Pons (tissue), 1 donor: ENCODE data around the gene TUBB4A.
"Not testable (repeated sequence)": the region's sequence is repeated elsewhere in the genome, so short reads cannot be mapped to it uniquely, and the experiment has no call there.

Experiments used
- DNase-seq: peaks from one replicate; pipeline ENCODE4 v3.0.0-alpha.2; 2016; ENCODE audit warnings: low spot score

The TUBB4A gene

DNA sequence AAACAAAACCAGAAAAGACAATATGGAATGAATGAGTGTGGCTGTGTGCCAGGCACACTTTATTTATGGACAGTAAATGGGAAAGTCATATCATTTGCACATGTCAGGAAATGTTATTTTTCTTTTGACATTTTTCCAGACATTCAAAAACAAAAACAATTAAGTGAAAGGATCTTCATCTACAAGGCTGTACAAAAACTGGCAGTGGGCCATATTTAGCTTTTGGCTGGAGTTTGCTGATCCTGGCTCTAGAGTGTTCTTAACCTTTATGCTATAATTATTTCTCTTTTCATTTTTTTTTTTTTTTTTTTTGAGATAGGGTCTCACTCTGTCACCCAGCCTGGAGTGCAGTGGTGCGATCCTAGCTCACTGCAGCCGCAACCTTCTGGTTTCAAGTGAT, 22.2 kb upstream of the TUBB4A start:
- no peak for DNase-seq

DNA sequence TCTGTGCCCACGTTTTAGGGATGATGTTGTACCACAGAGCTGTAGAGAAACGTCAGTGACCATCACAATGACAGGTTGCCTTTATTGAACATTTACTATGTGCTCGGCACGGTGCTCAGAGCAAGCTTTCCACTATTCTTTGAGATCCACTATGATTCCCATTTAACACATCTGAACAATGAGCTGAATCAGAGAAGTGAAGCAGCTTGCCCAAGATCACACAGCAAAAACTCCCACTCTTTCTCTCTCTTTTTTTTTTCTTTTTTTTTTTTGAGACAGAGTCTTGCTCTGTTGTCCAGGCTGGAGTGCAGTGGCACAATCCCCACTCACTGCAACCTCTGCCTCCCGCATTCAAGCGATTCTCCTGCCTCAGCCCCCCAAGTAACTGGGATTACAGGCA, 20.6 kb upstream of the TUBB4A start:
- no peak for DNase-seq

DNA sequence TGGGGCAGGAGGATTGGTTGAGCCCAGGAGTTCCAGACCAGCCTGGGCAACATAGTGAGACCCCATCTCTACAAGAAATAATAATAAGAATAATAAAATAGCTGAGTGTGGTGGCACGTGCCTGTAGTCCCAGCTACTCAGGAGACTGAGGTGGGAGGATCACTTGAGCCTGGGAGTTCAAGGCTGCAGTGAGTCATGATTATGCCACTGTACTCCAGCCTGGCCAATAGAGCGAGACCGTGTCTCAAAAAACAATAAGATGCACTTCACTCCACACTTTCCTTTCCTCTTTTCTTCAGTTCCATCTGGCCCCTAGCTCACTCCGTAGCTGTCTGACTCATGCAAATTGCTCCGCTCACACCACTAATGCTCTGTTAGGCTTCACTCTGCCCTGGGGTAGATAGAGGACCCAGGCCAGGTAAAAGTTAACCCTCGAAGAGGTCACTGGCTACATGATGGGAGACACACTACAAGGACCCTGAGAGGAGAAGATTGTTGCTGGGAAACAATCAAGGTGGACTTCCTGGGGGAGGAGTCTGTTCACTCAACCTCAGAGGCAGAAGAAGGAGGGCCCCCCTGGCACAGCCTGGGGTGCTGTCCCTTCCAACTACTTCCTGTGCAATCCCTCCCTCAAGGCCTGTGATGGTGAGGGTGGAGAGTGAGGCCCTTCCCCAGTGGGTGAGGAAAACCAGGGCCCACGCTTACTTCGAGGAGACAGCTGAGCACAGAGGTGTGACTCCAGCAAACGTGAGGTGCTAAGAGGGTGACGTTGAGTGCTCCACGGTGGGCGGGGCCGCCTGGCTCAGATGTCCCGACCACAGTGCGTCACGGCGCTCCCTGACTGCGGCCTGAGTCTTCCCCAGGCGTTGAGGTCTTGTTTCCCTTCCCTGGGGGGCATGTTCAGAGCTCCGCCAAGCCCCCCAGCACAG, 19.9 kb upstream of the TUBB4A start:
- no peak for DNase-seq

DNA sequence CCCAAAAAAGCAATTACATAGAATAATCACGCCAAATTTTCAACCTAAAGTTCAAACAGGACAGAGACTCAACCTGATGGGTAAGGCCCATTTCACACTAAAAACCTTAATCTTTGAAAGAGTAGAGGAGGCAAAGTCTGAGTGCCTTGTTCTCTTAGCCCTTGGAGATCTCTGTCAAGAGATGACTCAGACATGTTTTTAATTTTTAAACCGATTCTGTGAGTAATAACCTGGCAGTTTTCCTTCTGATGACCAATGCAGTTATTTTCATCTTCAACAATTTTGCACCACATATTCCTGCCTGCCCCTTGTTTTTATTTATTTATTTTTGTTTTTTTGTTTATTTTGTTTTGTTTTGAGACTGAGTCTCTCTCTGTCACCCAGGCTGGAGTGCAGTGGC, 17.2 kb upstream of the TUBB4A start:
- DNase-seq: no peak

DNA sequence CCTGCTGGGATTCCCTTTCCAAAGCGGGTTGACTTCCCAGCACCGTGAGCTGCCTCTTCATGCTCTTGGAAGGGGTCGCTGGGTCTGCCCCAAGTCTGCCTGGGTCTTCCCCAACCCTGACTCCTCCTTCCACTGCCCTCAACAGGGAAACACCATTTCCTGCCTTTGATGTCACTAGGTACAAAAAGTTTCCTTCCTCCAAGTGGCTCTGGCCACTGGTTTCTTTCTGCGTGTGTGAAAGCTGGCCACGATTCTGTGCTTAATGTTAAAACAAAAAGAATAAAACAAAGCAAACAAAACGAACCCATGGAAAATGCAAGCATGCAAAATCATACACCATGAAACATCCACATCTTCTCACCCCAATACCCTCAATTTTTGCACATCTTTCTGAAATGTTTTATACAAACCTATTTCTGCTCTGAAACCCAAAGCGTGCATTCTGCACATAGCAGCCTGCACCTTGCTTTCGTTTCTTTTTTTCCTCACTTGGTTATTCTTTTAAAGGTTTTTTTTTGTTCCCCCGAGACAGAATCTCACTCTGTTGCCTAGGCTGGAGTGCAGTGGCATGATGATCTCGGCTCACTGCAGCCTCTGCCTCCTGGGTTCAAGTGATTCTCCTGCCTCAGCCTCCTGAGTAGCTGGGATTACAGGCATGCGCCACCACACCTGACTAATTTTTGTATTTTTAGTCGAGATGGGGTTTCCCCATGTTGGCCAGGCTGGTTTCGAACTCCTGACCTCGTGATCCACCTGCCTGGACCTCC, 16.2 kb upstream of the TUBB4A start:
- no peak for DNase-seq

DNA sequence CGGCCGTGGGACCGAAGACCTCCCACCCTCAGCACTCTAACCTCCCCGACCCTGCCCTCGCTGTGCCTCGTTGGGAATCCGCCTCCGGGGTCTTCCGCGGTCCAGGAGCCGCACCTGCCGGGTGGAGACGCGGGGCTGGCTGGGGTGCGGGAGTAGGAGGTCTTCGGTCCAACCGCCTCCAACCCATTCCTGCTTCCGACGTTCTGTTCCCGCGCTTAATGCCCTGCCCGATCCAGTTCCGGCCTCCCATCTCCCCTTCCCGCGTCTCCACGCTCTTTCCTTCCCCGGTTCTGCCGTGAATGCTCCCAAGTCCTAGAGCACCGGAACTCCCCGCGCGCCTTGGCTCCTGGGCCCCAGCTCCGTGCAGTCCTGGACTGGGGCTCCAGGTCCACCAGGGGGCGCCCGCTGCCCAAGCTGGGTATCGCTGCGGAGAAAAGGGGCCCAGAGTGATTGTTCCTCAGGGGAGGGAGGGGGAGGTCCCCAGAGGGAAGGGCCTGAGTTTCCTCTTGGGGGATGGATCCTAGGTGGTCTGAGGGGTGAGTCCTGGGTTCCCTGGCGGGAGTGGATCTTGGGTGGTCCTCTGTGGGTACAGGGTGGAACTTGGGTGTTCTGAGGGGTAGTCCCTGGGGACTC, 14.7 kb upstream of the TUBB4A start:
- DNase-seq: peak; percentile 89

DNA sequence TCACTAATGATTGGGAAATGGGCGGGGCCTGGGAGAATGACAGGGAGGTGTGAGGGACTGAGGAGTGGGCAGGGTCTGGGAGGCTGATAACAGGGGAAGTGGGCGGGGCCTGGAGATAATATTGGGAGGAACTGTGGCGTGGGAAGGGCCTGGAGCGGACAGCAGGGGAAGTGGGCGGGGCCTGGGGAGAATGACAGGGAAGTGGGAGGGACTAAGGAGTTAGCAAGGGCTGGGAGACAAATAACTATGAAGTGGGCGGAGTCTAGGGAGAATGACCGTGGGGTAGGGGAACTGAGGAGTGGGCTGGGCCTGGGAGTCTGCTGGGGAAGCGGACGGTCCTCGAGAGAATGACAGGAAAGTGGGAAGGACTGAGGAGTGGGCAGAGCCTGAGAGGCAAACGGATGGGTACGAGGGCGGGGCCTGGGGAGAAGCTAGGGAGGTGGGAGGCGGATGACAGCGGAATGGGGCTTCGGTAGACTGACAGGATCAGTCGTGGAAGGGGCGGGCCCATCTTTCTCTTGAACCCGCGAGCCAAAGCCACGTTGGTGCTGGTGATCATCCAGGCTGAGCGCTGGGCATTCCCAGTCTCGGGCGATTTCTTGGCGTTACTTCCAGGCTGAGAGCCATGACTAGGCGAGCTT, 14.0 kb upstream of the TUBB4A start:
- DNase-seq: peak; percentile 98

DNA sequence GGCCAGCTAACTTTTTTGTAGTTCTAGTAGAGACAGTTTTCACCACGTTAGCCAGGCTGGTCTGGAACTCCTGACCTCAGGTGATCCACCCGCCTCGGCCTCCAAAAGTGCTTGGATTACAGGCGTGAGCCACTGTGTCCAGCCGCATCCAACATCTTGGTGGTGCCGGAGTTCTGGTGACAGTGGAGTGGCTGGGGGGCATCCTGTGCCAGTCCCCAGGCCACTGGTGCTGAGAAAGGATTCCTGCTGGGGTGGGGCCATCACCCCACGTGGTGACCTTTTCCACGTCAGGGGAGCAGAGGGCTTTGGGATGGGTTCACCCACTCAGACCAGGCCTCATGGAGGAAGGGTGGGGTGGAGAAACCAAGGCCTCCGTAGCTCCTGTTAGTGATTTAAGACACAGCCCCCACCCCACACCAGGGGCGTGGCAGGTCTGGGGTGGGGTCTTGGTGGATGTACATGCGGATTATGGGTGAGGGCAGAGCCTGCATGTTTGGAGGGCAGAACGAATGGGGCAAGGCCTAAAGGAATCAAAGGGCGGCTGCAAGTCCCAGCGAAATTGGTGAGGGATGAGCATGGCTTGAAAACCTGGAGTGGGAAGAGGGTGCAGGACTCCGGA, 12.9 kb upstream of the TUBB4A start:
- no peak for DNase-seq

DNA sequence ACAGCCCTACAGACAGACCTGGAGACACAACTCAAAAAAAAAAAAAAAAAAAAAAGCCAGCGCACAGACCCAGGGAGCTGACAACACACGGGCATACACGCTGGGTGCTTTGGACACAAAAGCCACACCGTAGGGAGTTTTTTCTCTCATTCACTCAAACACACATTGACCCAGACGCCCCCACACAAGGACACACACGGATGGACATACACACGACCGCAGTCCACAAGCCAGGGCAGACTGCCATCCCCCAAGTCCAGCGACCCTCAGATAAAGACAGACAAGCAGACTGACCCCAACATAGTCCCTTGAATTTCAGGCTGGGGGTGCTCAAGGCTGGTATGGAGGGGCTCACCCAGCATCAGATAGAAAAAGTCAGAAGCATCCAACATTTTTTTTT, 12.0 kb upstream of the TUBB4A start:
- no peak for DNase-seq

DNA sequence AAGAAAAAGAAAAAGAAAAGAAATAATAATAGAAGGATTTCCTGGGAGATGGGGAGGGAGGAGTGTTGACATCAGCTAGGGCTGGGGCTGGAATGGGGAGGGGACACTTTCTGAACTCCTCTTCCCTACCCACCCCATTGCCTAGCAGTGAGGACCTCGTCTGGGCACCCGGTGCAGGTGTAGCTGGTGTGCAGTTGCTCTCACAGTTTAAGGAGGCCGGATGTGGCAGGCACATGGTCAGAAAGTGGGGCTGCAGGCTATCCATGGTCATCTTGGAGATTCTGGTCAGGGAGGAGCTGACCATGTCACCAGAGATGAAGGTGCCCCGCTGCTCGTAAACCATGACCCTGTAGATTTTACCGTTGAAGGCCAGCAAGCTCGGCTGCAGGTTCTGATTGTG, 8.5 kb upstream of the TUBB4A start:
- no peak for DNase-seq

DNA sequence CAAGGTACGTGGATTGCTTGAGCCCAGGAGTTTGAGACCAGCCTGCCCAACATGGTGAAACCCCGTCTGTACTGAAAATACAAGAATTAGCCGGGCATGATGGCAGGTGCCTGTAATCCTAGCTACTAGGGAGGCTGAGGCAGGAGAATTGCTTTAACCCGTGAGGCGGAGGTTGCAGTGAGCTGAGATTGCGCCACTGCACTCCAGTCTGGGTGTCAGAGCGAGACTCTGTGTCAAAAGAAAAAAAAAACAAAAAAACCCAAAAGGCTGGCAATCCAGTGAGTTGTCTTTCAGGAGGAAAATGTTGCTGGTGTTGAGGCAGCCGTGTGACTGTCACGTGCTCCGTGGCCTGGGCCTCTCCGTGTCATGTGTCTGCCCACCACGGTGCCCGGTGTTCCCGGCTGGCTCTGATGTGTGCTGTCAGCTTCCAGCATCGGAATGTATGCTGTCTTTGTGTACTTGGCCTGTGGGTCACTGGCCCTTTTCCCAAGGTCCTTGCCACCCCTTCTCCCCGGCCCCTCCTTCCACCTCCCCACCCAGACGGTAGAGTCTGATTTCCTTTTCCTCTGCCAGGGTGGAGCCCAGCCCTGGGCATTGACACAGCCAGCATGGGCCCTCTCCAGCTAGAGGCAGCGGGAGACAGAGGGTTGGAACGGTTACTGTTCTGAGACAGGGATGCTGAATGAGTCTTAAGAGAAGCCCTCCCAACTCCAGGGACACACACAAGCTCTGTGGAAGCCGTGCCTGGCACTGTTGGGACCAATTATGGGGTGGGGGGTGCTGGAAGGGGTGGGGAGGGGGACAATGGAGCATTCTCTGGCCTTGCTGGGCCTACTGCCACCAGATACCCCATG, 7.2 kb upstream of the TUBB4A start:
- DNase-seq: peak; percentile 97

DNA sequence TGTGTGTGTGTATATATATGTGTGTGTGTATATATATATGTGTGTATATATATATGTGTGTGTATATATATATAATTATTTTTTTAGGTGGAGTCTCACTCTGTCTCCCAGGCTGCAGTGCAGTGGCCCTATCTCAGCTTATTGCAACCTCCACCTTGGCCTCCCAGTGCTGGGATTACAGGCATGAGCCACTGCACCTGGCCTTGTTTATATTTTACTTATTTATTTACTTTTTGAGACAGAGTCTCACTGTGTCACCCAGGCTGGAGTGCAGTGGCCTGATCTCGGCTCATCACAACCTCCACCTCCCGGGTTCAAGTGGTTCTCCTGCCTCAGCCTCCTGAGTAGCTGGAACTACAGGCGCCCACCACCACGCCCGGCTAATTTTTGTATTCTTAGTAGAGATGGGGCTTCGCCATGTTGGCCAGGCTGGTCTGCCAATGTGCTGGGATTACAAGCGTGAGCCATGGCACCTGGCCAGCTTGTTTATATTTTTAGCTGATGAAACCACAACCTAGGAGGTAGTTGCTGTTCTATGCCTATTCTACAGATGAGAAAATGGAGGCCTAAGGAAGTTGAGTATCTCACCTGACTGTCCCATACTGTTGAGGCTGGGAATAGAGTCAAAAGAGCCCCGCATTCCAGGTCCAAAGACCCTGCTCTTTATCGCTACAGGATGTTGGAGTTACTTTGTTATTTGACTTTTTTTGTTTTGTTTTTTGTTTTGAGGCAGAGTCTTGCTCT, 6.1 kb upstream of the TUBB4A start:
- not testable (repeated sequence) for DNase-seq

DNA sequence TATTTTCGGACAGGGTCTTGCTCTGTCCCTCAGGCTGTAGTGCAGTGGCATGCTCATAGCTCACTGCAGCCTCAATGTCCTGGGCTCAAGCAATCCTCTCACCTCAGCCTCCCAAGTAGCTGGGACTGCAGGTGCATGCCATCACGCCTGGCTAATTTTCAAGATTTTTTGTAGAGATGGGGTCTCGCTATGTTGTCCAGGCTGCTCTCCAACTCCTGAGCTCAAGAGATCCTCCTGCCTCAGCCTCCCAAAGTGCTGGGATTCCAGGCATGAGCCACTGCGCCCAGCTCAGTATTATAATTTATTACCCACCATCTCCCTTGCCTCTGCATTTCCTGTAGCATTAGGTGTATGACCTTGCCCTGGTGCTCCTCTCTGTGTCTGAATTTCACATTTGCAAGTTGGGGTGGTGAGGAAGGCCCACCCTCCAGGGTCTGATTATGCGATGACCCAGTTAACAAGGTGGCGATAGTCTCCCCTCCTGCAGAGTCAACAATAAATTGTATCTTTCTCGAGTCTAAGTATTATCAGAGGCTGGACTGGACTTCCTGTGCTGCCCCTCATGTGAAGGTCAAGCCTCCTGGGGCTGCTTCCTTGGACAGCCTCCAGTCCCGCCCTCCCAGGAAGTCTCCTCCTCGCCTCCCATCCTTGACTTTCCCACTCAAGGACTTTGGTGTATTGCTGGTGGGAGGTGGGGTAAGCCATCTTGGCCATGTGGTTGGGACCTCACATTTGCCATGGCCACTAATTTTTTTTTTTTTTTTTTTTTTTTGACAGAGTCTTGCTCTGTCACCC, 1.5 kb upstream of the TUBB4A start:
- no peak for DNase-seq

DNA sequence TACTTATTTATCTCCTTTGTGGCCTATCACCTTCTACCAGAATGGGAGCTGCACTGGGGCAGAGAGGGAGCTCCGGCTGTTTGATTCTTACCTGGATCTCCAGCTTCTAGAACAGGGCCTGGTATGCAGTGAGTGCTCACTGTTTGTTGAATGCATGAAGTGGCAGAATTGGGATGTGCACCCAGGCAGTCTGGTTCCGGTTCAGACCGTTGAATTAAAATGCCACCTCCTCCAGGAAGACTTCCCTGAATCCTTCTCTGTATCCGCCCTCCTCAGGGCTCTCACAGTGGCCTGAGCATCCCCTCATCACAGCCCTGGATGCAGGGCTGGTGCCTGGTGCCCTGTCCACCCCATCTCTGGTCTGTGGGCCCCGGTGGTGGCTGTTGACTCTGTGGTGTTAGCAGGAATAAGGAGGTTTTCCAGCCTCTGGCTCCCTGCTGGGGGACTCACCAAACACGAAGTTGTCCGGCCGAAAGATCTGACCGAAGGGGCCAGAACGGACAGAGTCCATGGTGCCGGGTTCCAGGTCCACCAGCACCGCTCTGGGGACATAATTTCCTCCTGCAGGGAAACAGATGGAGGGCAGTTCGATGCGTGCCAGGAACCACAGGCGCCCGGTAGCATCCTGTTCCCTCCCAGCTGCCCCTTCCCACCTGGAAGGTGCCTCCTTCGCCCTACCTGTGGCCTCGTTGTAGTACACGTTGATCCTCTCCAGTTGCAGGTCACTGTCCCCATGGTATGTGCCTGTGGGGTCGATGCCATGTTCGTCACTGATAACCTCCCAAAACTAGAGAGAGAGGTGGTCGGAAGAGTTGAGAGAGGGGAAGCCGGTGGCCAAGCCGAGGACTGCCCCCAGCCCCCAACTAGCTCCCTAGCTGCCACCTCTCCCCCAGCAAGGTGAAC, 1.0 kb downstream of the TUBB4A start:
- no peak for DNase-seq

DNA sequence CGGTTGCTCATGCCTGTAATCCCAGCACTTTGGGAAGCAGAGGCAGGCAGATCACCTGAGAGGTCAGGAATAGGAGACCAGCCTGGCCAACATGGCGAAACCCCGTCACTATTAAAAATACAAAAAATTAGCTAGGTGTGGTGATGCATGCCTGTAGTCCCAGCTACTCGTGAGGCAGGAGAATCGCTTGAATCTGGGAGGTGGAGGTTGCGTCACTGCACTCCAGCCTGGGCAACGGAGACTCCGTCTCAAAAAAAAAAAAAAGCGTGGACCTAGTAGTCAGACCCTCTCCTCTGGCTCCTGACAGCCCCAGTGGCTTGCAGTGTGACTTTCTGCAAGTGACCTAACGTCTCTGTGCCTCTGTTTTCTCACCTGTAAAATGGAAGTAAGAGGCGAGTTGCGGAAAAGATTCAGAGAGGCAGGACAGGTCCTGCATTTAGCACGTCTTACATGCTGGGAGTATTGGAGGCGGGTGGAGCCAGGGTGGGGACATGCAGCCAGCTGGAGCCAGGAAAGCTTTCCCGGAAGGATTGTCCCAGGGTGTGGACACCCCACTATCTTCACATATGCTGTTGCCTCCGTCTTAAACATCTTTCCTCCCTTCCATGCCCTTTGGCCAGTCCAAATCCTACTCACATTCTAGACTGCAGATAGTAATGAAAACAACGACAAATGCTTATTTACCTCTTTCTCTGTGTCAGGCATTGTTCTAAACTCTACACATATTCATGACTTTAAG, 2.9 kb downstream of the TUBB4A start:
- no peak for DNase-seq

DNA sequence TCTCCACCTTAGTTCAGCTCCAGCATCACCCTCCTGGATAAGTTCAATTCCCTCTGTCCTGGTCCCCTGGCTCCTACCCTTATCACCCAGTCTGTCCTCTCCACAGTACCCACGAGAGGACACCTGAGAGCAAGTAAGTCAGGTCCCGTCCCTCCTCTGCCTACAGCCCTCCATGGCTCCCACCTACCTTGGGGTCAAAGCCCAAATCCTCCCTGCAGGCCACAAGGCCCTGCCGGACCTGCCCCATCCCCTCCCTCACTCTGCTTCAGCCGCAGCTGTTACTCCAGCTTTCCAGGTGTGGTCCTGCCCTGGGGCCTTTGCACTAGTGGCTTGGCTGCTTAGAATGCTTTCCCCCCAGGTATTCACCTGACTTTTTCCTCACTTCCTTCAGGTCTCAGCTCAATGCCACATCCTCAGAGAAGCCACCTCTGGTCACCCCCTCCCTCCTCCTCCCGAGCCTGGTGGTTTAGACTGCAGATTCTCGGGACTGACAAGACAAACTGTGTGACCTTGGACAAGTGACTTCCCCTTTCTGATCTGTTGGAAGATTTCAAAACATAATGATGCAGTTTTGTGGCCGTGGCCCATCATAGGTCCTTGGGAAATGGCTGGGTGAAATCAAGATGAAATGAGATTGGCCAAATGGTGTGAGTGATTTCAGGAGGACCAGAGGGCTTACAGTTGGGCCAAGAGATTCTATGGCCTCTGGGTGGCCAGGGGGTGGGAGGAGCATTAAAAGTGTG, 3.6 kb downstream of the TUBB4A start:
- DNase-seq: no peak

DNA sequence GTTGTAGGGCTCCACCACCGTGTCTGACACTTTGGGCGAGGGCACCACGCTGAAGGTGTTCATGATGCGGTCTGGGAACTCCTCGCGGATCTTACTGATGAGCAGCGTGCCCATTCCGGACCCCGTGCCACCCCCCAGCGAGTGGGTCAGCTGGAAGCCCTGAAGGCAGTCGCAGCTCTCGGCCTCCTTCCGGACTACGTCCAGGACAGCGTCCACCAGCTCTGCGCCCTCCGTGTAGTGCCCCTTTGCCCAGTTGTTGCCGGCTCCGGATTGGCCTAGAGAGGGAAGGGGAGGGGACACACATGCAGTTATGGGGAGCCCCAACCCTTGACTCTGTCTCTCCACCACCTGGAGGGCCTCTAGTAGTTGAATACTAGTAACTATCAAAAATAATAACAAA, 6.2 kb downstream of the TUBB4A start:
- DNase-seq: no peak
